GM21723 (cell line): ENCODE data around the gene GAGE1.
"Not testable (repeated sequence)": the region's sequence is repeated elsewhere in the genome, so short reads cannot be mapped to it uniquely, and the experiment has no call there.

ENCODE experiments used
- ATAC-seq: cut with Tn5 transposase; IDR thresholded peaks from one replicate; pipeline ENCODE4 v1.9.1; 2021; ENCODE audit warnings: mild to moderate bottlenecking, moderate library complexity; ENCODE audit not compliant: unreplicated experiment

GAGE1 gene

GRCh38 chrX:49598720-49599119 is at the start of gene GAGE1:
Gene GAGE1, plus strand, starts transcription at chrX:49599020. Its CDS starts 1,155 bp downstream, at chrX:49600175.
- not testable (repeated sequence) for ATAC-seq

- ATAC-seq: not testable (repeated sequence)
Measured at GRCh38 chrX:49550989-49551388, 47.8 kb upstream of the GAGE1 start, which contains the start of gene GAGE12E. Gene GAGE12E, plus strand, starts transcription at chrX:49551289. Its CDS starts 1,155 bp downstream, at chrX:49552444.

GRCh38 chrX:49560542-49560941 is 38.3 kb upstream of the GAGE1 start, which contains the start of gene GAGE12F:
Gene GAGE12F, plus strand, starts transcription at chrX:49560842. Its CDS starts 1,155 bp downstream, at chrX:49561997.
- ATAC-seq: not testable (repeated sequence)

GRCh38 chrX:49568728-49569127 is 30.1 kb upstream of the GAGE1 start:
- ATAC-seq: not testable (repeated sequence)

- ATAC-seq: not testable (repeated sequence)
Measured at GRCh38 chrX:49569152-49569551, 29.7 kb upstream of the GAGE1 start.

- ATAC-seq: not testable (repeated sequence)
Measured at GRCh38 chrX:49570100-49570499, 28.7 kb upstream of the GAGE1 start, which contains the start of gene GAGE12G. Gene GAGE12G, plus strand, starts transcription at chrX:49570400. Its CDS starts 1,155 bp downstream, at chrX:49571555.

GRCh38 chrX:49579649-49580048 is 19.2 kb upstream of the GAGE1 start, which contains the start of gene GAGE12H:
Gene GAGE12H, plus strand, starts transcription at chrX:49579949. Its CDS starts 1,155 bp downstream, at chrX:49581104.
- not testable (repeated sequence) for ATAC-seq

- not testable (repeated sequence) for ATAC-seq
Measured at GRCh38 chrX:49589196-49589595, 9.6 kb upstream of the GAGE1 start, which contains the start of gene GAGE2A. Gene GAGE2A, plus strand, starts transcription at chrX:49589496. Its CDS starts 1,155 bp downstream, at chrX:49590651.

GRCh38 chrX:49589769-49590478 is 8.9 kb upstream of the GAGE1 start:
- not testable (repeated sequence) for ATAC-seq

GRCh38 chrX:49590488-49590887 is 8.3 kb upstream of the GAGE1 start:
- not testable (repeated sequence) for ATAC-seq

- ATAC-seq: no peak
Measured at GRCh38 chrX:49610718-49611310, 12.0 kb downstream of the GAGE1 start.

GRCh38 chrX:49618574-49618973 is 19.8 kb downstream of the GAGE1 start:
- no peak for ATAC-seq

GRCh38 chrX:49627086-49627777 is 28.4 kb downstream of the GAGE1 start:
- ATAC-seq: no peak

- no peak for ATAC-seq
Measured at GRCh38 chrX:49644991-49645637, 46.3 kb downstream of the GAGE1 start.

- ATAC-seq: no peak
Measured at GRCh38 chrX:49656533-49656932, 57.7 kb downstream of the GAGE1 start.
